ENCODE measurements around the gene NFATC2IP. TPM values are rescaled to one million over a fixed set of nuclear protein-coding genes. Genes with fewer than 3 reads are reported as not detected.
A peak's percentile ranks its signal among the peaks of the same experiment; 100 is the strongest.
"Not testable (repeated sequence)": the region's sequence is repeated elsewhere in the genome, so short reads cannot be mapped to it uniquely, and the experiment has no call there.

The NFATC2IP gene
- polyA plus RNA-seq, 1 donor (not counting 4 experiments of a cell fraction or from before 2014, with no cell fraction given): 56.5 TPM

- peaks cover 19 to 27% of the 10 kb centered on the region in 2 experiments for H3K36me3 ChIP-seq (ENCODE audit: control insufficient read depth in 2 of 2, extremely low read depth in 1 of 2, insufficient read depth in 2 of 2, low read length in 2 of 2)
- no peak overlapping the region for H3K9ac ChIP-seq (ENCODE audit: control insufficient read depth, extremely low read depth, insufficient read depth, low read length)
- DNase-seq (ENCODE audit: low read depth, low spot score) (no peak), FAIRE-seq (no peak)
- dilution Hi-C loops (cut with MboI; ENCODE audit: extremely low pct_ligation_motif_present, low sequenced_read_pairs): no loop called here
- H3K79me2 ChIP-seq (ENCODE audit: control insufficient read depth, insufficient read depth, low read length): no peaks in the 10 kb centered on the region
- no peaks in the 10 kb centered on the region for H3K27me3 ChIP-seq (ENCODE audit: control insufficient read depth, extremely low read depth, insufficient read depth, low read length)
- no peaks in the 10 kb centered on the region for H3K9me3 ChIP-seq (ENCODE audit: control insufficient read depth, low read depth, low read length)
- H4K20me1 ChIP-seq (ENCODE audit: control insufficient read depth, extremely low read depth, insufficient read depth, low read length): no peaks in the 10 kb centered on the region
- H3K9me1 ChIP-seq (ENCODE audit: control insufficient read depth, extremely low read depth, insufficient read depth, low read length): no peaks in the 10 kb centered on the region
- TF ChIP-seq EZH2 (IDR thresholded peaks at IDR 0.05; ENCODE audit: low read length): no peak
- TF ChIP-seq, protein P1, sequence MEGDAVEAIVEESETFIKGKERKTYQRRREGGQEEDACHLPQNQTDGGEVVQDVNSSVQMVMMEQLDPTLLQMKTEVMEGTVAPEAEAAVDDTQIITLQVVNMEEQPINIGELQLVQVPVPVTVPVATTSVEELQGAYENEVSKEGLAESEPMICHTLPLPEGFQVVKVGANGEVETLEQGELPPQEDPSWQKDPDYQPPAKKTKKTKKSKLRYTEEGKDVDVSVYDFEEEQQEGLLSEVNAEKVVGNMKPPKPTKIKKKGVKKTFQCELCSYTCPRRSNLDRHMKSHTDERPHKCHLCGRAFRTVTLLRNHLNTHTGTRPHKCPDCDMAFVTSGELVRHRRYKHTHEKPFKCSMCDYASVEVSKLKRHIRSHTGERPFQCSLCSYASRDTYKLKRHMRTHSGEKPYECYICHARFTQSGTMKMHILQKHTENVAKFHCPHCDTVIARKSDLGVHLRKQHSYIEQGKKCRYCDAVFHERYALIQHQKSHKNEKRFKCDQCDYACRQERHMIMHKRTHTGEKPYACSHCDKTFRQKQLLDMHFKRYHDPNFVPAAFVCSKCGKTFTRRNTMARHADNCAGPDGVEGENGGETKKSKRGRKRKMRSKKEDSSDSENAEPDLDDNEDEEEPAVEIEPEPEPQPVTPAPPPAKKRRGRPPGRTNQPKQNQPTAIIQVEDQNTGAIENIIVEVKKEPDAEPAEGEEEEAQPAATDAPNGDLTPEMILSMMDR (optimal IDR thresholded peaks at IDR 0.05 in 1 of 3, IDR thresholded peaks at IDR 0.05 in 1 of 3, conservative IDR thresholded peaks at IDR 0.05 in 1 of 3; ENCODE audit: extremely low read depth in 1 of 3, insufficient read depth in 2 of 3, low read length in 3 of 3): no peak
- H2AFZ ChIP-seq (ENCODE audit: control insufficient read depth, low read length): no peak overlapping the region
- no peak overlapping the region for H3K27ac ChIP-seq (ENCODE audit: control insufficient read depth, insufficient read depth, low read length)
- H3K4me1 ChIP-seq (ENCODE audit: control insufficient read depth, extremely low read depth, insufficient read depth, low read length): no peaks in the 10 kb centered on the region
- no peak overlapping the region for H3K4me3 ChIP-seq (ENCODE audit: control insufficient read depth in 2 of 3, extremely low read depth in 1 of 3, insufficient read depth in 2 of 3, low read depth in 1 of 3, low read length in 3 of 3)
- no peak overlapping the region for H3K4me2 ChIP-seq (ENCODE audit: control insufficient read depth, extremely low read depth, insufficient read depth, low read depth, low read length)
Measured at GRCh38 chr16:28967156-28967555, 16.4 kb downstream of the NFATC2IP start.

GRCh38 chr16:28969696-28970095 is 19.0 kb downstream of the NFATC2IP start:
- H3K4me3 ChIP-seq (ENCODE audit: control insufficient read depth in 2 of 3, extremely low read depth in 1 of 3, insufficient read depth in 2 of 3, low read depth in 1 of 3, low read length in 3 of 3); H3K79me2 ChIP-seq (ENCODE audit: control insufficient read depth, insufficient read depth, low read length); H3K9me1 ChIP-seq (ENCODE audit: control insufficient read depth, extremely low read depth, insufficient read depth, low read length); H3K27me3 ChIP-seq (ENCODE audit: control insufficient read depth, extremely low read depth, insufficient read depth, low read length); H3K9ac ChIP-seq (ENCODE audit: control insufficient read depth, extremely low read depth, insufficient read depth, low read length); H3K4me2 ChIP-seq (ENCODE audit: control insufficient read depth, extremely low read depth, insufficient read depth, low read depth, low read length); H3K4me1 ChIP-seq (ENCODE audit: control insufficient read depth, extremely low read depth, insufficient read depth, low read length); H2AFZ ChIP-seq (ENCODE audit: control insufficient read depth, low read length); H3K36me3 ChIP-seq (ENCODE audit: control insufficient read depth in 2 of 2, extremely low read depth in 1 of 2, insufficient read depth in 2 of 2, low read length in 2 of 2); DNase-seq (ENCODE audit: low read depth, low spot score); H3K27ac ChIP-seq (ENCODE audit: control insufficient read depth, insufficient read depth, low read length); H4K20me1 ChIP-seq (ENCODE audit: control insufficient read depth, extremely low read depth, insufficient read depth, low read length); dilution Hi-C loops (cut with MboI; ENCODE audit: extremely low pct_ligation_motif_present, low sequenced_read_pairs); FAIRE-seq; H3K9me3 ChIP-seq (ENCODE audit: control insufficient read depth, low read depth, low read length): not testable (repeated sequence)

DNA sequence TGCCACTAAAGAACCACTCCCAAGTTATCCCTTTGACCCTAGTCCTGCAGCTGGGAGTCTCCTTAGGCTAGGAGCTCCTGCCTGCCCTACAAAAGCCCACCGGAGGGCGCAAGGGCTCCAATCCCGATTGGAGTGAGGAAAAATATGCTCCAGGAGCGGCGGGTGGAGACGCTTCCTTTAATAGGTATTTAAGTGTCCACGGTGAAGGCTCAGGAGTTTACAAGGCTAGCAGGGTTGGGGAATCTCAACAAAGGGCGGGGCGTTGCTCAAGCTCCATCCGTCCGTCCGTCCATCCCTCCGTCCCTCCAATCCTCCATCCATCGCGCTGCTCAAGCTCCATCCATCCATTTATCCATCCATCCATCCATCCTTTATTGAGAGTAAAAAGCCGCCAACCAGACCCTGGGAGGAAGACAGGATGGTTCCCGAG is 23.3 kb downstream of the NFATC2IP start:
- Histone ChIP-seq H3K4me2 (ENCODE audit: control insufficient read depth, extremely low read depth, insufficient read depth, low read depth, low read length) (peak overlapping the region; percentile 81), H2AFZ (ENCODE audit: control insufficient read depth, low read length) (peak overlapping the region; percentile 89), H3K27ac (ENCODE audit: control insufficient read depth, insufficient read depth, low read length) (peak overlapping the region; percentile 89), H4K20me1 (ENCODE audit: control insufficient read depth, extremely low read depth, insufficient read depth, low read length) (no peaks in the 10 kb centered on the region), H3K79me2 (ENCODE audit: control insufficient read depth, insufficient read depth, low read length) (peaks cover 20% of the 10 kb centered on the region), H3K9me3 (ENCODE audit: control insufficient read depth, low read depth, low read length) (no peaks in the 10 kb centered on the region), H3K4me3 (ENCODE audit: control insufficient read depth in 2 of 3, extremely low read depth in 1 of 3, insufficient read depth in 2 of 3, low read depth in 1 of 3, low read length in 3 of 3) (peak overlapping the region; percentile 79 to 85 (median 84)), H3K9ac (ENCODE audit: control insufficient read depth, extremely low read depth, insufficient read depth, low read length) (peak overlapping the region; percentile 88), H3K27me3 (ENCODE audit: control insufficient read depth, extremely low read depth, insufficient read depth, low read length) (no peaks in the 10 kb centered on the region), H3K9me1 (ENCODE audit: control insufficient read depth, extremely low read depth, insufficient read depth, low read length) (no peaks in the 10 kb centered on the region), H3K4me1 (ENCODE audit: control insufficient read depth, extremely low read depth, insufficient read depth, low read length) (peaks cover 8% of the 10 kb centered on the region), H3K36me3 (ENCODE audit: control insufficient read depth in 2 of 2, extremely low read depth in 1 of 2, insufficient read depth in 2 of 2, low read length in 2 of 2) (peaks cover 5 to 15% of the 10 kb centered on the region in 2 experiments)
- FAIRE-seq (no peak), DNase-seq (ENCODE audit: low read depth, low spot score) (peak; percentile 49)
- TF ChIP-seq EZH2 (IDR thresholded peaks at IDR 0.05; ENCODE audit: low read length): no peak
- TF ChIP-seq, protein P1 (optimal IDR thresholded peaks at IDR 0.05 in 1 of 3, IDR thresholded peaks at IDR 0.05 in 1 of 3, conservative IDR thresholded peaks at IDR 0.05 in 1 of 3; ENCODE audit: extremely low read depth in 1 of 3, insufficient read depth in 2 of 3, low read length in 3 of 3): peak; percentile 58 to 73 (median 69)
- dilution Hi-C loops (cut with MboI; ENCODE audit: extremely low pct_ligation_motif_present, low sequenced_read_pairs): no loop called here
